MM.1S (cell line): ENCODE measurements around the gene SPHK1.
"Not testable (repeated sequence)": the region's sequence is repeated elsewhere in the genome, so short reads cannot be mapped to it uniquely, and the experiment has no call there.

Source experiments
- DNase-seq: peaks from one replicate; pipeline ENCODE4 v3.0.0-alpha.2; 2015
- H2AFZ ChIP-seq: fragments of 300-600 bp; sonication (generic); 2 replicates; pipeline ENCODE4 v1.6.0; 2016; ENCODE audit warnings: antibody characterized with exemption, low read length
- H3F3A ChIP-seq: fragments of 300-600 bp; sonication (generic); 2 replicates; pipeline ENCODE4 v1.6.1; 2016; ENCODE audit warnings: mild to moderate bottlenecking, antibody characterized with exemption, low read length, moderate library complexity, mixed read lengths; ENCODE audit not compliant: insufficient read depth
- H3K27ac ChIP-seq: fragments of 300-600 bp; sonication (generic); 2 replicates; pipeline ENCODE4 v1.5.1; 2016; ENCODE audit warnings: mild to moderate bottlenecking, low read length
- H3K27me3 ChIP-seq: fragments of 300-600 bp; sonication (generic); replicated peaks from 2 replicates; pipeline ENCODE4 v1.6.0; 2016; ENCODE audit warnings: low read length; ENCODE audit not compliant: insufficient read depth
- H3K36me3 ChIP-seq: fragments of 300-600 bp; sonication (generic); replicated peaks from 2 replicates; pipeline ENCODE4 v1.6.1; 2016; ENCODE audit warnings: mild to moderate bottlenecking, low read length, mixed read lengths; ENCODE audit not compliant: insufficient read depth
- H3K4me1 ChIP-seq: fragments of 300-600 bp; sonication (generic); 2 replicates; pipeline ENCODE4 v1.6.1; 2016; ENCODE audit warnings: low read length, mixed read lengths
- H3K4me2 ChIP-seq: fragments of 300-600 bp; sonication (generic); 2 replicates; pipeline ENCODE4 v1.6.0; 2016; ENCODE audit warnings: low read depth, low read length
- H3K4me3 ChIP-seq: fragments of 300-600 bp; sonication (generic); 2 replicates; pipeline ENCODE4 v1.5.1; 2016; ENCODE audit warnings: low read length, mixed read lengths
- H3K79me2 ChIP-seq: fragments of 300-600 bp; sonication (generic); 2 replicates; pipeline ENCODE4 v1.6.1; 2016; ENCODE audit warnings: mixed run types, low read length, mixed read lengths
- H3K9ac ChIP-seq: fragments of 300-600 bp; sonication (generic); 2 replicates; pipeline ENCODE4 v1.6.1; 2016; ENCODE audit warnings: low read length, mixed read lengths
- H3K9me2 ChIP-seq: fragments of 300-600 bp; sonication (generic); replicated peaks from 2 replicates; pipeline ENCODE4 v1.6.1; 2016; ENCODE audit warnings: mild to moderate bottlenecking, low read length, mixed read lengths; ENCODE audit not compliant: insufficient read depth
- H3K9me3 ChIP-seq: fragments of 300-600 bp; sonication (generic); replicated peaks from 2 replicates; pipeline ENCODE4 v1.6.1; 2016; ENCODE audit warnings: mild to moderate bottlenecking, low read length, mixed read lengths; ENCODE audit not compliant: insufficient read depth
- H4K20me1 ChIP-seq: fragments of 300-600 bp; sonication (generic); 2 replicates; pipeline ENCODE4 v1.6.1; 2016; ENCODE audit warnings: mild to moderate bottlenecking, low read length, moderate library complexity, mixed read lengths; ENCODE audit not compliant: insufficient read depth
- CTCF ChIP-seq: fragments of 300-600 bp; sonication (generic); IDR thresholded peaks from 2 replicates; pipeline ENCODE4 v1.5.1; 2016; ENCODE audit warnings: antibody characterized with exemption, low read length, mixed read lengths
- EZH2 ChIP-seq: fragments of 300-600 bp; sonication (generic); optimal IDR thresholded peaks from 2 replicates; pipeline ENCODE3; 2017; ENCODE audit warnings: low read depth, mild to moderate bottlenecking, antibody characterized with exemption, low read length, mixed read lengths
- EZH2phosphoT487 ChIP-seq: fragments of 300-600 bp; sonication (generic); IDR thresholded peaks from 2 replicates; pipeline ENCODE4 v1.6.1; 2018; ENCODE audit warnings: antibody characterized with exemption, low read length

The SPHK1 gene

GRCh38 chr17:76359375-76359774 is 25.0 kb upstream of the SPHK1 start:
- TF ChIP-seq EZH2phosphoT487: no peak
- TF ChIP-seq CTCF: no peak
- no peak for TF ChIP-seq EZH2
- no peaks in the 10 kb centered on the region for H3K9me2 ChIP-seq
- no peak overlapping the region for H3K27ac ChIP-seq
- H3K4me1 ChIP-seq: 0 out of 2 replicates have a peak, but pooled peaks cover 5% of the 10 kb centered on the region
- no peak for DNase-seq
- no peaks in the 10 kb centered on the region for H4K20me1 ChIP-seq
- no peaks in the 10 kb centered on the region for H3K36me3 ChIP-seq
- no peak overlapping the region for H3K4me2 ChIP-seq
- no peaks in the 10 kb centered on the region for H3K27me3 ChIP-seq
- no peaks in the 10 kb centered on the region for H3K79me2 ChIP-seq
- H3K9ac ChIP-seq: no peak overlapping the region
- H3K9me3 ChIP-seq: no peaks in the 10 kb centered on the region
- no peak overlapping the region for H3K4me3 ChIP-seq
- no peak overlapping the region for H2AFZ ChIP-seq
- 0 out of 2 replicates have a peak, but pooled peaks cover 3% of the 10 kb centered on the region for H3F3A ChIP-seq

GRCh38 chr17:76359776-76360175 is 24.6 kb upstream of the SPHK1 start:
- not testable (repeated sequence) for H3K4me1 ChIP-seq, H3K9ac ChIP-seq, H3K27ac ChIP-seq, H4K20me1 ChIP-seq, H2AFZ ChIP-seq, H3K36me3 ChIP-seq, H3K9me3 ChIP-seq, DNase-seq, H3K27me3 ChIP-seq, H3K79me2 ChIP-seq, H3K4me3 ChIP-seq, H3K4me2 ChIP-seq, H3K9me2 ChIP-seq, H3F3A ChIP-seq

DNA sequence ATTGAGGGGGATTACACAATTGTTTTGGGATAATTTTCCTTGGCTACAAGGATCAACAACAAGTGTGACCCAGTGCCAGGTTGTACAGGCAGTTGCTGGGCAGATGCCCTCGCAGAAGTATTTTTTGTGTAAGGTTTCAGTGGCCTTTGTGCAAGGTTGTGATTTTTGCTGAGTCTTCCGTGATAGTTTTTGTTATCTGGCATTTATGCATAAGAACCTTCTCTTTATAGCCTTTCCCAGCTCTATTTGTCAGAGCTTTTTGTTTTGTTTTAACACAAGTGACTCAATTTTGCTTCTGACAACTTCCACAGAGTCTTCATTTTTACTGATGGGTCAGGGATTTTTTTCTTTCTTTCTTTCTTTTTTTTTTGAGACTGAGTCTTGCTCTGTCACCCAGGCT is 23.9 kb upstream of the SPHK1 start:
- H3K36me3 ChIP-seq: no peaks in the 10 kb centered on the region
- no peaks in the 10 kb centered on the region for H3F3A ChIP-seq
- H4K20me1 ChIP-seq: no peaks in the 10 kb centered on the region
- no peaks in the 10 kb centered on the region for H3K79me2 ChIP-seq
- no peaks in the 10 kb centered on the region for H3K9me2 ChIP-seq
- no peak overlapping the region for H3K4me2 ChIP-seq
- TF ChIP-seq EZH2 (no peak), EZH2phosphoT487 (no peak), CTCF (no peak)
- H2AFZ ChIP-seq: no peak overlapping the region
- H3K4me1 ChIP-seq: 0 out of 2 replicates have a peak, but pooled peaks cover 5% of the 10 kb centered on the region
- H3K27ac ChIP-seq: no peak overlapping the region
- no peaks in the 10 kb centered on the region for H3K27me3 ChIP-seq
- H3K9me3 ChIP-seq: no peaks in the 10 kb centered on the region
- no peak for DNase-seq
- no peak overlapping the region for H3K9ac ChIP-seq
- no peak overlapping the region for H3K4me3 ChIP-seq

DNA sequence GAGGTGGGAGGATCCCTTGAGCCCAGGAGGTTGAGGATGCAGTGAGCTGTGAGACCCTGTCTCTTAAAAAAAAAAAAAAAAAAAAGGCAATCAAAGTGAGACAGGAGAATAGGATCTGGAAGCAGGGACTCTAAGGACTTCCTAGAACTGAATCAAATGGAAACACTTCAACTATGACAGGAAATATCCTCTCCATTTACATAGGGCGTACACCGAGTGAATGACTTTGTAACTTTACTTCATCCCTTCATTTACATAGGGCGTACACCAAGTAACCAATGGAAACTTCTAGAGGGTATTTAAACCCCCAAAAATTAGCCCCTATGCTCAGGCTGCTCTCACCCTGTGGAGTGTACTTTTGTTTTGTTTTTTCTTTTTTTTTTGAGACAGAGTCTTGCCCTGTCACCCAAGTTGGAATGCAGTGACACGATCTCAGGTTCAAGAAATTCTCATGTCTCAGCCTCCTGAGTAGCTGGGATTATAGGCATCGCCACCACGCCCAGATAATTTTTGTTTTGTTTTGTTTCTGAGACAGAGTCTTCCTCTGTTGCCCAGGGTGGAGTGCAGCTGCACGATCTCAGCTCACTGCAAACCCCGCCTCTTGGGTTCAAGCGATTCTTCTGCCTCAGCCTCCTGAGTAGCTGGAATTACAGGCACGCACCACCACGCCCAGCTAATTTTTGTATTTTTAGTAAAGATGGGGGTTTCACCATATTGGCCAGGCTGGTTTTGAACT is 21.1 kb upstream of the SPHK1 start:
- no peak for TF ChIP-seq EZH2
- no peak for TF ChIP-seq CTCF
- no peak for TF ChIP-seq EZH2phosphoT487
- H3K9me3 ChIP-seq: no peaks in the 10 kb centered on the region
- H3F3A ChIP-seq: no peaks in the 10 kb centered on the region
- H3K27ac ChIP-seq: no peak overlapping the region
- DNase-seq: no peak
- H3K79me2 ChIP-seq: no peaks in the 10 kb centered on the region
- no peaks in the 10 kb centered on the region for H4K20me1 ChIP-seq
- H2AFZ ChIP-seq: no peak overlapping the region
- H3K4me2 ChIP-seq: no peak overlapping the region
- no peak overlapping the region for H3K9ac ChIP-seq
- H3K36me3 ChIP-seq: no peaks in the 10 kb centered on the region
- H3K4me3 ChIP-seq: no peak overlapping the region
- no peaks in the 10 kb centered on the region for H3K27me3 ChIP-seq
- H3K9me2 ChIP-seq: no peaks in the 10 kb centered on the region
- no peaks in the 10 kb centered on the region for H3K4me1 ChIP-seq
